Renal cortical epithelial cell (primary cell): ENCODE results near the gene TMEM131L. TPM values are rescaled to one million over a fixed set of nuclear protein-coding genes. Genes with fewer than 3 reads are reported as not detected.

Experiments
- DNase-seq: peaks from one replicate; pipeline ENCODE4 v3.0.0-alpha.2; 2011; ENCODE audit warnings: low read depth
- total RNA-seq: library from RNA; depleted of rRNA; stranded (reverse); fragments of >200 nt; gene quantifications from 2 replicates; pipeline ENCODE4 v1.2.3, GENCODE V29; 2014

The TMEM131L gene
- total RNA-seq, 1 donor from 2014 or later: 7.8 TPM

GRCh38 chr4:153520801-153521329, 54.7 kb downstream of the TMEM131L start:
- peak; percentile 23 for DNase-seq

GRCh38 chr4:153521478-153521877, 55.3 kb downstream of the TMEM131L start:
- DNase-seq: no peak

GRCh38 chr4:153521999-153522801, 56.0 kb downstream of the TMEM131L start:
- no peak for DNase-seq

DNA sequence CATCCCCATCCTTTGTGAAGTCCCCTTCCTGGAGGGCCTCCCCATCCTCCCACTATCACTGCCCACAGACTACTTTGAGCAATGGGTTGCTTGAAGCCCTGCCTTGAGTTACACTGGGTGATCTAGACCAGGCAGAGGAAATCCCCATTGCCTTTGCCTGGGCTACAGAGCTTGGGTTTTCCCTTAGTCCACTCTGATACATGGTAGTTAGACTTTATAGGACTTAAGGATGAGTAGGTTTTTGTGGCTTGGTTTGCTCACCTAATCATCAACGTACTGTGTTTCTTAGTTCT, 56.6 kb downstream of the TMEM131L start:
- no peak for DNase-seq

DNA sequence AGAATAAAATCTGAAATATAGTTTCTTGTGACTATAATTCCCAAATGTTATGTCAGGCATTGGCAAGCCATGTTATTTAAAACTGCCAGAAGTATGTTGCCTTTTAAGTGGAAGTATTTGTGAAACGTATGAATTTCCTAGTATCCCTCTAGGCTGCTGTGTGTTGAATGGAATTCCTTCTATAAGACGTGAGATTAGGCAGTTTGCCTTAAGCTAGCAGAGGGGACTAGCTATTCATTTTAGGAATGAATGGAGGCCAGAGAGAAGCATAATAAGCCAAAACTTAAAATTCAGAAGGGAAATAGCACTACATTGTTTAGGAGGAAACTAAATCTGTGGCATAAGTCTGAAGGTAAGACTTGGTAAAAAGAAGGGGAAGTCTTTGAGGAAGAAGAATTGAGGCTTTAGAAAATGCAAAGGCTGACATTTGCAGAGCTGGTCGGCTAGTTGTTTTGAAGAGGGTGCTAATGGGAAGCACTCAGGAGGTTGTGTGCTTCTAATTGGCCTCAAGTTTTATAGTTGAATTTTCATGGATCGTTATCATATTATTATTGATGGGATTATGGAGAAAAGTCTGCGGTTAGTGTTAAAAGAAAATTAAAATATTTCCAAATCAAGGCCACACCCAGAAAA, 57.1 kb downstream of the TMEM131L start:
- DNase-seq: no peak

GRCh38 chr4:153523941-153524386, 57.8 kb downstream of the TMEM131L start:
- no peak for DNase-seq

- no peak for DNase-seq
Observed at GRCh38 chr4:153524682-153525081, 58.5 kb downstream of the TMEM131L start.

GRCh38 chr4:153527690-153528089, 61.5 kb downstream of the TMEM131L start:
- no peak for DNase-seq

DNA sequence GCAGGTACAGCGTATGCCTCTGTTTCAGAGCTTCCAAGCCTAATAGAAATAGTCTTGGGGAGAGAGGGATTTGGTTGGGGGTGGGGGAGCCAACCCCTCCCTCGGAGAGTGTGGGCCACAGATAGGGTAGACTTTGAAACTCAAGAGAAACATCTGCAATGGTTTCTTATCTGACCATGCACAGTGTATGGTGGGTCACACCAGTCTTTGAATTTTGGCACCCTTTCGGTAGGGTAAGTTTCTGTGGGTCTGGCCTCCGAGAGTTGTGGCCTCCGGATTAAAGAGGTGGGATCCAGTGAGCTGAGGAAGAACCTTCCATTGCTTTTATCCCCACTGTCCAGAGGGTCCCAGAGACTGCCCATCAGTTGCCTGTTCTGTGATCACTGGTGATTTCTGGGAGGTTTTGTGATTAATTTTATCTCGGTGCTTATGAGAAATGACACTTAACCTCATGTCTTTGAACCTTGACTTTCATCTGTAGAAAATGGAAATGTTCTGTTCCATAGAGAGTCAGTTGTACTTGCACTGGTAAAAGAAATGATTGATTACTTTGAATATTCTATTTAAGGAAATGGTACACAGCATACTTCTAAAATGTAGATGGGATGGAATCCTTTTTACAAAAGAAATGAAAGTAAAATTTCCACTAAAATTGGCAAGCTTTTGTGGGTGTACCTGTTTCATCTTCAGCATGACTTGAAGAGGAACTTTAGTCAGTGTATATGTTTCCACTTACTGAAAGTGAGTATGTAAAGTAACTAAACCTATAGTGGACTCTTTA, 62.7 kb downstream of the TMEM131L start:
- no peak for DNase-seq

DNA sequence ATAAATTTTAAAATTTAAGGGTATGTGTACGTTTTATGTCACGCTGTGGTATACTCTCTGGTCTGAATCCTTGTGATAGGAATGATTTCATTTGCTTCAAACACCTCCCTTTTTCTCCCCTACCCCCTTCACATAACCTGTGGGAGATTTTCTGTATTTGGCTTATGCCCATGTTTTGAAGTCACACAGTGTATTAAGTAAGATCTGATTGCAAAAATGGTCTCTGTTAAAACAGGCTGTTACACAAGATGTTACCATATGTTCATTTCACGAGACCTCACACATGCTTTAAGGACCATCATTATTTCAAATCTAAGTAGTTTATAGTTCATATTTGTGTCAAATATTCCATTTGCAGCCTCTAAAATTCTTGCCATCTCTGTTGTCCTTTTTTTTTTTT, 63.5 kb downstream of the TMEM131L start:
- no peak for DNase-seq

DNA sequence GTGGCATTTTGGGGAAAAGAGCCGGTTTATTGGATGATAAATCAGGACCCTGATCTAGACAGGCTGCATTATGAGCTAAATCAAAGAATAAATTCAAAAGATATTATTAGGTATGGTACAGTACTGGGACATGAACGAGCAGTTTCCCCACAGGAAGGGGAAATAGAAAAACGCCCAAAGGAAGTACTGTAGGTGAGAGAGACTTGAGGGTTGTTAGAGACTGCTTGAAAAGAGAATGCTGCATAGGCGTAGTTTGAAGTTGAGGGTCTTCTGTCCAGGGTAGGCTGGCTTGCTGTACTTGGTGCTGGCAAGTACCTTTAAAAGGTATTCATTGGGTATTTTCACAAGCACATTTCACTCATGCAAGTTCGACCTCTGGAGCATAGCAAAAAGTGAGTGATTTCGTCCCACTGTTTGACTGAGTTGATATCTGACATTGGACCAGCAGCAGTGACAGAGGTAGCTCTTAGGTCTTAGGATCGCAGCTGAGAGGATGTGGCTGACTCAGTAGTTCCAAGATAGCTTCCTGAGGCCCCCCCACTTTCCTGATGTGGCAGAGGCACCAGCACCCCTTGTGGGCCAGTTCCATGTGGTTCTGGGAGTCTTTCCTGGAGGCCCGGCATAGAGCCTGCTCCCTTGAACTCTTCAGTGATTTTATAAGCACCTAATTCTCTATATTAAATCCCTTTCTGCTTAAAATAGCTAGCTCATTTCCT, 64.3 kb downstream of the TMEM131L start:
- DNase-seq: no peak

- DNase-seq: no peak
Observed at GRCh38 chr4:153531000-153531358, 64.8 kb downstream of the TMEM131L start.

- DNase-seq: no peak
Observed at GRCh38 chr4:153531976-153532626, 65.9 kb downstream of the TMEM131L start.

DNA sequence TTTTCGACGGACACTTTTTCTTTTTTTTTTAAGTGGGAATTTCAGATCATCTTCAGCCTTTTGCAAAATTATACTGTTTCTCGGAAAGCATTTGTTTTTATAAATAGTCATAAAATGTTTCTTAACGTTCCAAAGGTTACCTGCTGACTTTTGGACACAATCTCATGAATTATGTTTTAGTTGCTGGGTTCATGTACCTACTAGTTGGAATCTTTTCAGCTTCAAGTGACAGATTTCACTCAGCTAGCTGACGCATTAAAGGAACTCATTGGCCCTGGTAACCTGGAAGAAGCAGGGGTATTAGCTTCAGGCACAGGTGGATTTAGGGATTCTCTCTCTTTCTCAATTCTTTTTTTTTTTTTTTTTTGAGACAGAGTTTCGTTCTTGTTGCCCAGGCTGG, 66.5 kb downstream of the TMEM131L start:
- DNase-seq: no peak

DNA sequence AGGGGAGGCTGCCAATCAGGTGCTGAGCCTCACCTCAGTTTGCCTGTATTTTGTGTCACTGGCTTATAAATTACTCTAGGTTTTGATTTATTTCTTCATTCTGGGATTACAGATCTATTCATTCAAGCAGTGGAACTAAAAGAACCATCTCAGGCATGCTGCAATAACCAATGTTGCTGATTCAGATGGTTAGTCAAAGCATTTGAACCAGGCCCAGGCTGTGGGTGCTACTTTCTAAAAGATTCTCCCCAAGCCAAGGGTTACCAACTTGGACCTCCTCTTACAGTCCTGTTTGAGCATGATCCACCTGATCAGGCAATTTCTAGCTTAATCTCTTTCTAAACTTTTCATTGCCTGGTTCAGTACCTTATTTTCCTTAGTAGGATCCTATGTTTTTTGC, 67.2 kb downstream of the TMEM131L start:
- DNase-seq: no peak

GRCh38 chr4:153534792-153535629, 68.9 kb downstream of the TMEM131L start:
- DNase-seq: no peak

- DNase-seq: no peak
Observed at GRCh38 chr4:153535772-153536513, 69.8 kb downstream of the TMEM131L start.

DNA sequence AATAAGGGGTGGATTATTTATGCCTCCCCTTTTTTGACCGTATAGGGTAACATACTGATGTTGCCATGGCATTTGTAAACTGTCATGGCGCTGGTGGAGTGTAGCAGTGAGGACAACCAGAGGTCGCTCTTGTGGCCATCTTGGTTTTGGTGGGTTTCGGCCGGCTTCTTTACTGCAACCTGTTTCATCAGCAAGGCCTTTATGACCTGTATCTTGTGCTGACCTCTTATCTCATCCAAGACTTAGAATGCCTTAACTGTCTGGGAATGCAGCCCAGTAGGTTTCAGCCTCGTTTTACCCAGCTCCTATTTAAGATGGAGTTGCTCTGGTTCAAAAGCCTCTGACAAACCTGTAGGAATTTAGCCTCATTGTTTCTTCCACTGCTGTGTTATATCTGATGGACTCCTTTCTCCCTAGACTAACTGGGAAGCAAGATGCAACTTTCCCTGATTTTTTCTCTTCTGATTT, 71.4 kb downstream of the TMEM131L start:
- no peak for DNase-seq

DNA sequence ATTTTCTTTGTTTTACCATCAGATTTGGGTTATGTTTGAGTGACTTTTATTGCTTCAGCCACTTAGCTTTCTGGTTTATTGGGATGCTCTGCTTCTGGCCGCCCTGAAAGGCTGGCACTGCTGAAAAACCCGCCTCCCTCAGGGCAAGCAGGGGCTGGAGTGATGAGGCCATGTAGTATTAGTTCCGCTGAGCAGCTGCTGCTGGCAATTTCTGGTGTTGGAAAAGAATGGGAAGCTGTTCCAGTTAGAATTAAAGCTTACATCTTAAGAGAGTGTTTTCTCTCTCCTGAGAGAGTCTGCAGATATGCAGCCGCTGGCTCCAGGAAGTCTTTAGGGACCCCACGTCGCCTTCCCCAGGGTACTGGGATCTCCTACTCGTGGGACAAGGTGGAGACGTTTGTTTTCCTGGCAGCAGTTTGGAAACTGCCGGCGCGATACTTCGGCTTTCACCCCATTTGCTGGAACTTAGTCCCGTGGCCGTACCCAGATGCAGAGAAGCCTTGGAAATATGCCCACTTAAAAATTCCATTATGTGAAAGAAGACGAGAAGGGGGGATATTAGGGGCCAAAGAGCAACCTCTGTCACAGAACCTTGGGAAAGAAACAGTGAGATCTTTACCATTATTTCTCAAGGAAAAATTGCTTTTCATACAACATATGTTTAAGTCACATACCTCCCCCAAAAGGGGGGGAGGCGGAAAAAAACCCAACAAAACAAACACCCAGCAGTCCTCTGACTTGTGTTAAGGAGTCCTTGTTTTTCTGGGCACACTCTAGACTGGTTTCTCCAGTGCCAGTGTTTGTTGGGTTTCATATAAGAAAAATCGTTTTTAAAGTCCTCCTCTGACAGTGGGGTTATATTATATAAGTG, 72.6 kb downstream of the TMEM131L start:
- no peak for DNase-seq
